PC-3 (cell line): ENCODE measurements around the gene SFXN3.

Source experiments
- EZH2 ChIP-seq: fragments of 300-600 bp; sonication (generic); IDR thresholded peaks from one replicate; pipeline ENCODE4 v1.6.1; 2017; ENCODE audit warnings: antibody characterized with exemption, mild to moderate bottlenecking, low read length; ENCODE audit not compliant: unreplicated experiment
- EZH2phosphoT487 ChIP-seq: fragments of 300-600 bp; sonication (generic); IDR thresholded peaks from 2 replicates; pipeline ENCODE4 v1.6.1; 2018; ENCODE audit warnings: mild to moderate bottlenecking, antibody characterized with exemption, low read length, borderline replicate concordance
- TF ChIP-seq, protein P1 (sequence below): fragments of 300-600 bp; sonication (generic); conservative IDR thresholded peaks from 2 replicates; pipeline ENCODE4 v1.5.1; 2017; ENCODE audit warnings: antibody characterized with exemption, low read depth, mild to moderate bottlenecking, low read length

DNA sequence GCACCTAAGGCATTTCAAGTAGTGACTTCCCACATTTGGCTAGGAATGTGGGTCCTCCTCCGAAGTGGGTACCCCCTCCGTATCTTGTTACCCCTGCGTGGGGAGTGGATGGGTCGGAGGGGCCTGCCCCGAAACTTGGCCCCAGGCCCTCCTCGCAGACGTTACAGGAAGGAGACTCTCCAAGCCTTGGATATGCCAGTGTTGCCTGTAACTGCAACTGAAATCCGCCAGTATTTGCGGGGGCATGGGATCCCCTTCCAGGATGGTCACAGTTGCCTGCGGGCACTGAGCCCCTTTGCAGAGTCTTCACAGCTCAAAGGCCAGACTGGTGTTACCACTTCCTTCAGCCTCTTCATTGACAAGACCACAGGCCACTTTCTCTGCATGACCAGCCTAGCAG lies 42.9 kb upstream of the SFXN3 start:
- TF ChIP-seq, protein P1, sequence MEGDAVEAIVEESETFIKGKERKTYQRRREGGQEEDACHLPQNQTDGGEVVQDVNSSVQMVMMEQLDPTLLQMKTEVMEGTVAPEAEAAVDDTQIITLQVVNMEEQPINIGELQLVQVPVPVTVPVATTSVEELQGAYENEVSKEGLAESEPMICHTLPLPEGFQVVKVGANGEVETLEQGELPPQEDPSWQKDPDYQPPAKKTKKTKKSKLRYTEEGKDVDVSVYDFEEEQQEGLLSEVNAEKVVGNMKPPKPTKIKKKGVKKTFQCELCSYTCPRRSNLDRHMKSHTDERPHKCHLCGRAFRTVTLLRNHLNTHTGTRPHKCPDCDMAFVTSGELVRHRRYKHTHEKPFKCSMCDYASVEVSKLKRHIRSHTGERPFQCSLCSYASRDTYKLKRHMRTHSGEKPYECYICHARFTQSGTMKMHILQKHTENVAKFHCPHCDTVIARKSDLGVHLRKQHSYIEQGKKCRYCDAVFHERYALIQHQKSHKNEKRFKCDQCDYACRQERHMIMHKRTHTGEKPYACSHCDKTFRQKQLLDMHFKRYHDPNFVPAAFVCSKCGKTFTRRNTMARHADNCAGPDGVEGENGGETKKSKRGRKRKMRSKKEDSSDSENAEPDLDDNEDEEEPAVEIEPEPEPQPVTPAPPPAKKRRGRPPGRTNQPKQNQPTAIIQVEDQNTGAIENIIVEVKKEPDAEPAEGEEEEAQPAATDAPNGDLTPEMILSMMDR: no peak
- TF ChIP-seq EZH2 (no peak), EZH2phosphoT487 (no peak)
